PC-3 (cell line): ENCODE data around the gene ARHGAP15.

Experiments
- CTCF ChIP-seq: fragments of 300-600 bp; sonication (generic); conservative IDR thresholded peaks from 2 replicates; pipeline ENCODE4 v1.5.1; 2017; ENCODE audit warnings: antibody characterized with exemption, low read depth, mild to moderate bottlenecking, low read length
- EZH2 ChIP-seq: fragments of 300-600 bp; sonication (generic); IDR thresholded peaks from one replicate; pipeline ENCODE4 v1.6.1; 2017; ENCODE audit warnings: antibody characterized with exemption, mild to moderate bottlenecking, low read length; ENCODE audit not compliant: unreplicated experiment
- EZH2phosphoT487 ChIP-seq: fragments of 300-600 bp; sonication (generic); IDR thresholded peaks from 2 replicates; pipeline ENCODE4 v1.6.1; 2018; ENCODE audit warnings: mild to moderate bottlenecking, antibody characterized with exemption, low read length, borderline replicate concordance

- TF ChIP-seq CTCF (no peak), EZH2 (no peak), EZH2phosphoT487 (no peak)
Measured at GRCh38 chr2:143433251-143433650, 304.0 kb downstream of the ARHGAP15 start.
